Spleen (tissue), 7 donors: ENCODE measurements around the gene KCNJ4.

Experiments
- CTCF ChIP-seq, 11 experiments: fragments of 200-600 bp in 7 of 11; fragments of 450-650 bp in 4 of 11; sonication (generic) in 4 of 11; IDR thresholded peaks in 8 of 11; conservative IDR thresholded peaks in 3 of 11; 1 replicate in 7 of 11; 2 replicates in 4 of 11; pipeline versions ENCODE4 v1.4.0 to v1.8.0; 2016 to 2021; ENCODE audit warnings: antibody characterized with exemption in 11 of 11, inconsistent platforms in 4 of 11, mild to moderate bottlenecking in 1 of 11
- POLR2A ChIP-seq, 3 donors: fragments of 450-650 bp; IDR thresholded peaks; one replicate each; pipeline ENCODE4 v1.5.1; 2017; ENCODE audit warnings: antibody characterized with exemption in 3 of 3, mild to moderate bottlenecking in 1 of 3
- POLR2AphosphoS5 ChIP-seq, 3 donors: sonication (generic); formaldehyde crosslinking; IDR thresholded peaks; one replicate each; pipeline ENCODE4 v1.5.1; 2017; ENCODE audit warnings: antibody characterized with exemption in 3 of 3
- donor health status: DM: no; HTN: no; CAD: no; lungs with moderate emphysema.
- donor health status: DM: no; HTN: no; CAD: no.
- donor health status: DM: no; HTN: no; CAD: no.

- TF ChIP-seq CTCF (IDR thresholded peaks at IDR 0.05 in 8 of 11, conservative IDR thresholded peaks at IDR 0.05 in 3 of 11) (no peak), POLR2A (IDR thresholded peaks at IDR 0.05) (no peak), POLR2AphosphoS5 (IDR thresholded peaks at IDR 0.05) (no peak)
These were observed 12.5 kb upstream of the KCNJ4 start for GRCh38 chr22:38467438-38467903.
